Neutrophil (primary cell): ENCODE results near the gene PXDC1.

Experiments used
- H3K27ac ChIP-seq: fragments of 200-600 bp; sonication (generic); 2 replicates; pipeline ENCODE4 v1.5.1; 2016; ENCODE audit warnings: mild to moderate bottlenecking, moderate library complexity
- H3K27me3 ChIP-seq: fragments of 200-600 bp; sonication (generic); 2 replicates; pipeline ENCODE4 v1.6.0; 2016; ENCODE audit warnings: mild to moderate bottlenecking
- H3K36me3 ChIP-seq: fragments of 200-600 bp; sonication (generic); 2 replicates; pipeline ENCODE4 v1.5.1; 2017
- H3K4me1 ChIP-seq, 2 experiments: fragments of 200-600 bp in 1 of 2; sonication (generic) in 1 of 2; 1 replicate in 1 of 2; 2 replicates in 1 of 2; pipeline versions ENCODE4 v1.5.1 to v1.6.1; 2013 to 2016; ENCODE audit warnings: low read depth in 1 of 2, low read length in 1 of 2, mild to moderate bottlenecking in 1 of 2, moderate library complexity in 1 of 2; ENCODE audit not compliant: control insufficient read depth in 1 of 2, insufficient read depth in 1 of 2
- H3K4me3 ChIP-seq, 2 experiments: fragments of 200-600 bp in 1 of 2; sonication (generic) in 1 of 2; 1 replicate in 1 of 2; 2 replicates in 1 of 2; pipeline ENCODE4 v1.5.1; 2013 to 2016; ENCODE audit warnings: low read depth in 1 of 2, low read length in 1 of 2, mild to moderate bottlenecking in 1 of 2, moderate library complexity in 1 of 2
- H3K9me3 ChIP-seq: fragments of 200-600 bp; sonication (generic); 2 replicates; pipeline ENCODE4 v1.5.1; 2016
- TF ChIP-seq, protein P1 (sequence below): fragments of 200-600 bp; sonication (generic); IDR thresholded peaks from 2 replicates; pipeline ENCODE4 v1.5.1; 2016; ENCODE audit warnings: antibody characterized with exemption

Gene PXDC1

DNA sequence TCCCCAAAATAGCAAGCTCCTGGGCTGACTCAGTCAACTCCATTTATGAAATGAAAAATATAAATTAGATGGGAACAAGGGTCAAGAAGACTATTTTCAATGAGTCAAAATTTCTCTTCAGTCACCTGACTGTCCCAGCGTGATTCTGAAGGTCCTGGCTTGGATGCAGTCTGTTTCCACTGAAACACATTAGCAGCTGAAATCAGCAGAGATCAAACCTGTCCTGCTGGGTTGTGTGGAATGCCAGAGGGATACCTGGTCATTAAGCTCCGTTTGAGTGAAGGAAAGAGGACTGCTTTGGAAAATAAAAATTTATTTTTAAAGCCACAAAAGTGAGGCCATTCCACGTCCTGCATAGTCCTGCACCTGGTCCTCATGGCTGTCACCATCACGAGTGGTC is 37.4 kb downstream of the PXDC1 start:
- Histone ChIP-seq H3K4me3 (no peak overlapping the region), H3K36me3 (no peaks in the 10 kb centered on the region), H3K27me3 (no peaks in the 10 kb centered on the region), H3K9me3 (no peaks in the 10 kb centered on the region), H3K4me1 (no peaks in the 10 kb centered on the region), H3K27ac (no peak overlapping the region)
- TF ChIP-seq, protein P1, sequence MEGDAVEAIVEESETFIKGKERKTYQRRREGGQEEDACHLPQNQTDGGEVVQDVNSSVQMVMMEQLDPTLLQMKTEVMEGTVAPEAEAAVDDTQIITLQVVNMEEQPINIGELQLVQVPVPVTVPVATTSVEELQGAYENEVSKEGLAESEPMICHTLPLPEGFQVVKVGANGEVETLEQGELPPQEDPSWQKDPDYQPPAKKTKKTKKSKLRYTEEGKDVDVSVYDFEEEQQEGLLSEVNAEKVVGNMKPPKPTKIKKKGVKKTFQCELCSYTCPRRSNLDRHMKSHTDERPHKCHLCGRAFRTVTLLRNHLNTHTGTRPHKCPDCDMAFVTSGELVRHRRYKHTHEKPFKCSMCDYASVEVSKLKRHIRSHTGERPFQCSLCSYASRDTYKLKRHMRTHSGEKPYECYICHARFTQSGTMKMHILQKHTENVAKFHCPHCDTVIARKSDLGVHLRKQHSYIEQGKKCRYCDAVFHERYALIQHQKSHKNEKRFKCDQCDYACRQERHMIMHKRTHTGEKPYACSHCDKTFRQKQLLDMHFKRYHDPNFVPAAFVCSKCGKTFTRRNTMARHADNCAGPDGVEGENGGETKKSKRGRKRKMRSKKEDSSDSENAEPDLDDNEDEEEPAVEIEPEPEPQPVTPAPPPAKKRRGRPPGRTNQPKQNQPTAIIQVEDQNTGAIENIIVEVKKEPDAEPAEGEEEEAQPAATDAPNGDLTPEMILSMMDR = no peak

DNA sequence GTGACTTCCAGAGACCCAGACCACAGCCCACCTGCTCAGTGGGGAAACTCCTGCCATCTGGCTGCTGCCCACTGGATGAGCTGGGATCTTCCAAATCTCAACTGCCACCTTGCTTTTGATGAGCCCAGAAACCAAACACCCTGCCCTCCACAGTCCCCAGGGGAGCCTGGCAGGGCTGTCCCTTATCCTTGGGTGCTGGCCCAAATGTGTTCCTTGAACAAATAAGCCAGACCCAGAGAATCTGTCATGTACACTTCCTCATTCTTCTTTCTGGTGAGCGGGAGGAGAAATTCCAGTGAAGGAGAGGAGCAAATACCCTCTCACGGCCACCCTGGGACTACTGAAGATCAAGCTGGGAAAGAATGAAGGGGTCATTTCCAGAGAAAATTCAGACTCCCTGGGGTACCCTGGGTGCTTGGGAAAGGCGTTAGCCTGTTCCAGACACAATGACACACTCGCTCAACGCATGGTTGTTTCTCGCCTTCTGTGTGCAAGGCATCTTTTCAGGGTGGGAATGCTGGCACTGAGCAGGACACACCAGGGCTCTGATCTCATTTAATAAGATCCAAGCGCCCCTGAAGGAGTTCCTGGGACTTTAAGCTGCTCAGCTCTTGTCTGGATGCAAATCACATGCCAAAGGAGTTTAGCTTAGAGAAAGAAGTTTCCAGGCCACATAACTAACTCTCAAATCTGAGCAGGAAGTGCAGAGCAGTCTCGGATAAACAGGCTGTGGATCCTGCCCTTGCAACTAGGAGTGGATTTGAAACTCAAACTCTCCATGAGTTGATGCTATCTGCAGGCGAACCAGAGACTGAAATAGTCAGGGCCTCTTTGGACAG is 38.5 kb downstream of the PXDC1 start:
- Histone ChIP-seq H3K27ac (no peak overlapping the region), H3K36me3 (no peaks in the 10 kb centered on the region), H3K27me3 (no peaks in the 10 kb centered on the region), H3K4me1 (no peaks in the 10 kb centered on the region), H3K4me3 (no peak overlapping the region), H3K9me3 (no peaks in the 10 kb centered on the region)
- TF ChIP-seq, protein P1 = no peak

DNA sequence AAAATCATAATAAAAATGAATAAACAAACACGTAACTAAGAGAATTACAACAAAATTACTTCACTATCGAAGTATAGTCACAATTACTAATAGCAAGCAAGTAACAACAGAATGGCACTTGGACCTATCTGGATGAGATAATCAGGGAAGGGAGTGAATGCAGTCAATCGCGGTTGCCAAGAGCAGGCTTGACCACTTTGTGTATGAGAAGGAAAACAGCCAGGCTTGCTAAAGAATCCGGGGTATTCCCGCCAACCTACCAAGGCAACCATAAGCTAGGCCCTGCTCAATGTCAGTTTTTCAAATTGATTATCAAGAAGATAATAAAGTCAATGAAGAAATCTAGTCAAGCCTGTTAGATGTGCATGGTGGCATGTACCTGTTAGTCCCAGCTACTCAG is 39.7 kb downstream of the PXDC1 start:
- H3K4me3 ChIP-seq = no peak overlapping the region
- TF ChIP-seq, protein P1 = no peak
- H3K4me1 ChIP-seq = no peaks in the 10 kb centered on the region
- H3K36me3 ChIP-seq = no peaks in the 10 kb centered on the region
- no peaks in the 10 kb centered on the region for H3K27me3 ChIP-seq
- no peaks in the 10 kb centered on the region for H3K9me3 ChIP-seq
- H3K27ac ChIP-seq = no peak overlapping the region

DNA sequence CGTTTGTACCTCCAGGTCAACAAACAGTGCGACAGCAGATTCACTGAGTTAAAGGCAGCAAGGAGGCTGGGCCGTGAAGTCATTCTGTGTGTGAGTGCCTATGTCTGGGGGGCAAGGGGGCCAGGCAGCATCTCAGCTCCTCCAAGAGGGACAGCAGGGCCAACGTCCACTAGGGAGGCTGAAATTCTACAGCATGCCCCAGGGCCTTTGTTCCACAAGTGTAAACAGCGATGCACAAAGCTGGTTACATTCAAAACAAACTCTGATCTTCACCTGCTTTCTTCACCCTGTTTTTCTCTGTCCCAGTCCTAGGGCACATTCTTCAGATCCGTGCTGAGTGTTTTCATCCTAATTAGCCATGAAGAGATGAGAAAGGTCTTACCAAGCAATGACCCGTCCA is 41.1 kb downstream of the PXDC1 start:
- Histone ChIP-seq H3K4me3 (no peak overlapping the region), H3K4me1 (no peaks in the 10 kb centered on the region), H3K27ac (no peak overlapping the region), H3K9me3 (no peaks in the 10 kb centered on the region), H3K27me3 (no peaks in the 10 kb centered on the region), H3K36me3 (no peaks in the 10 kb centered on the region)
- TF ChIP-seq, protein P1 = no peak

DNA sequence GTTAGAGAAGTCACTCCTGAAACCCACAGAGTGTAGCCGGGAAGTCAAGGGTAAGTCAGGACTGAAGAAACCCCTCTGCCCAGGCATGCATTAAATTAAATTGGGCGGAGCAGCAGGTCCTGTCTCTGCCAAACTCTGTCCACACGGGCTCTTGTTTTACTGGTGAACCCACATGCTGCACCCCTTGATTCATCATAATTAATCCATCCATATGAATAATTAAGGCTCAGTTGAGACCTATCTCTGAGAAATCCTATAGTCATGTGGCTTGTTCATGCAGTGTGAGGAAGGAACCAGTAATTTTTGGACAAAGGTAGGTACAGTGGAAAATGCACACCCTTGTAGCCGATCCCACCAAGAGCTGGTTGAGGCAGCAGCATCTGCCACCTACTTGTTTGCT is 43.0 kb downstream of the PXDC1 start:
- Histone ChIP-seq H3K36me3 (no peaks in the 10 kb centered on the region), H3K27ac (no peak overlapping the region), H3K9me3 (no peaks in the 10 kb centered on the region), H3K4me3 (no peak overlapping the region), H3K4me1 (no peaks in the 10 kb centered on the region), H3K27me3 (no peaks in the 10 kb centered on the region)
- TF ChIP-seq, protein P1 = no peak
